ENCODE data around the gene LONRF3.

The LONRF3 gene

GRCh38 chrX:118974088-118974907, at the start of gene LONRF3:
TSS of gene LONRF3 (plus strand) at chrX:118974618. CDS start at chrX:118974781, 163 bp downstream.
- no peak for DNase-seq

- no peak for DNase-seq
These were observed 46.3 kb upstream of the LONRF3 start for GRCh38 chrX:118928151-118928550.

- DNase-seq, result no peak
These were observed 39.1 kb upstream of the LONRF3 start for GRCh38 chrX:118935352-118935751.

GRCh38 chrX:118941147-118941546, 33.3 kb upstream of the LONRF3 start:
- DNase-seq, result no peak

GRCh38 chrX:118943102-118943501, 31.3 kb upstream of the LONRF3 start:
- no peak for DNase-seq

- no peak for DNase-seq
These were observed 28.5 kb upstream of the LONRF3 start for GRCh38 chrX:118945921-118946320.

GRCh38 chrX:118948270-118948669, 26.1 kb upstream of the LONRF3 start:
- DNase-seq, result no peak

GRCh38 chrX:118961866-118962560, 12.4 kb upstream of the LONRF3 start:
- no peak for DNase-seq

- DNase-seq, result no peak
These were observed 11.3 kb upstream of the LONRF3 start for GRCh38 chrX:118963159-118963558.

GRCh38 chrX:118964252-118964651, 10.2 kb upstream of the LONRF3 start:
- no peak for DNase-seq

GRCh38 chrX:118965395-118965794, 9.0 kb upstream of the LONRF3 start:
- DNase-seq, result no peak

- DNase-seq, result no peak
These were observed 6.4 kb upstream of the LONRF3 start for GRCh38 chrX:118968031-118968430.

GRCh38 chrX:118971552-118971951, 2.9 kb upstream of the LONRF3 start:
- DNase-seq, result no peak

- DNase-seq, result no peak
These were observed 880 bp upstream of the LONRF3 start for GRCh38 chrX:118973389-118974087.

- no peak for DNase-seq
These were observed 672 bp downstream of the LONRF3 start for GRCh38 chrX:118974908-118975671.

- no peak for DNase-seq
These were observed 1.6 kb downstream of the LONRF3 start for GRCh38 chrX:118975831-118976598.

GRCh38 chrX:118976599-118977340, 2.4 kb downstream of the LONRF3 start:
- DNase-seq, result no peak

GRCh38 chrX:118977424-118977823, 3.0 kb downstream of the LONRF3 start:
- DNase-seq, result no peak

- no peak for DNase-seq
These were observed 4.0 kb downstream of the LONRF3 start for GRCh38 chrX:118978451-118978850.

GRCh38 chrX:118980761-118981160, 6.3 kb downstream of the LONRF3 start:
- DNase-seq, result no peak

GRCh38 chrX:118983513-118983912, 9.1 kb downstream of the LONRF3 start:
- no peak for DNase-seq
